Measurements from ENCODE around the gene KLHL2. TPM values are rescaled to one million over a fixed set of nuclear protein-coding genes. Genes with fewer than 3 reads are reported as not detected.
"Not testable (repeated sequence)": the region's sequence is repeated elsewhere in the genome, so short reads cannot be mapped to it uniquely, and the experiment has no call there.

Gene KLHL2
- polyA plus RNA-seq, 3 donors, result 6.9 to 22.6 (median 11.1) TPM

GRCh38 chr4:165164257-165164656 lies 43.1 kb upstream of the KLHL2 start:
- H3K27me3 Mint-ChIP-seq (ENCODE audit: low read depth in 3 of 3), result peaks cover 0 to 4% (median 3%) of the 10 kb centered on the region in 3 donors
- Histone ChIP-seq H3K9me3 (replicated peaks in 1 of 2; ENCODE audit: control insufficient read depth in 1 of 2, insufficient read depth in 1 of 2, low read length in 2 of 2) (no peaks in the 10 kb centered on the region), H4K20me1 (ENCODE audit: insufficient read depth, low read length) (no peaks in the 10 kb centered on the region), H3K4me1 (ENCODE audit: control insufficient read depth in 1 of 2, insufficient read depth in 2 of 2, low read length in 2 of 2) (no peaks in the 10 kb centered on the region), H3K27ac (ENCODE audit: low read depth in 1 of 2, low read length in 2 of 2) (no peak overlapping the region), H3K36me3 (replicated peaks in 1 of 2; ENCODE audit: control insufficient read depth in 1 of 2, insufficient read depth in 2 of 2, low read length in 2 of 2) (no peaks in the 10 kb centered on the region), H3K9ac (ENCODE audit: insufficient read depth, low read length, poor library complexity, severe bottlenecking) (no peak overlapping the region), H3K79me2 (ENCODE audit: insufficient read depth, low read length) (no peaks in the 10 kb centered on the region), H3K4me3 (replicated peaks in 1 of 3; ENCODE audit: low read depth in 2 of 3, low read length in 3 of 3) (no peak overlapping the region), H3K4me2 (replicated peaks; ENCODE audit: extremely low read depth, low read length, poor library complexity, severe bottlenecking) (no peak overlapping the region), H3K27me3 (ENCODE audit: control insufficient read depth in 2 of 2, insufficient read depth in 2 of 2, low read length in 2 of 2) (no peaks in the 10 kb centered on the region), H2AFZ (ENCODE audit: insufficient read depth, low read depth, low read length, poor library complexity, severe bottlenecking) (no peak overlapping the region)
- TF ChIP-seq, protein P1, sequence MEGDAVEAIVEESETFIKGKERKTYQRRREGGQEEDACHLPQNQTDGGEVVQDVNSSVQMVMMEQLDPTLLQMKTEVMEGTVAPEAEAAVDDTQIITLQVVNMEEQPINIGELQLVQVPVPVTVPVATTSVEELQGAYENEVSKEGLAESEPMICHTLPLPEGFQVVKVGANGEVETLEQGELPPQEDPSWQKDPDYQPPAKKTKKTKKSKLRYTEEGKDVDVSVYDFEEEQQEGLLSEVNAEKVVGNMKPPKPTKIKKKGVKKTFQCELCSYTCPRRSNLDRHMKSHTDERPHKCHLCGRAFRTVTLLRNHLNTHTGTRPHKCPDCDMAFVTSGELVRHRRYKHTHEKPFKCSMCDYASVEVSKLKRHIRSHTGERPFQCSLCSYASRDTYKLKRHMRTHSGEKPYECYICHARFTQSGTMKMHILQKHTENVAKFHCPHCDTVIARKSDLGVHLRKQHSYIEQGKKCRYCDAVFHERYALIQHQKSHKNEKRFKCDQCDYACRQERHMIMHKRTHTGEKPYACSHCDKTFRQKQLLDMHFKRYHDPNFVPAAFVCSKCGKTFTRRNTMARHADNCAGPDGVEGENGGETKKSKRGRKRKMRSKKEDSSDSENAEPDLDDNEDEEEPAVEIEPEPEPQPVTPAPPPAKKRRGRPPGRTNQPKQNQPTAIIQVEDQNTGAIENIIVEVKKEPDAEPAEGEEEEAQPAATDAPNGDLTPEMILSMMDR (IDR thresholded peaks at IDR 0.05), result no peak
- H3K4me3 Mint-ChIP-seq, result no peak overlapping the region
- H3K27ac Mint-ChIP-seq, result no peak overlapping the region
- H3K9me3 Mint-ChIP-seq, result peaks cover 0 to 11% (median 6%) of the 10 kb centered on the region in 7 donors
- H3K4me1 Mint-ChIP-seq, result no peaks in the 10 kb centered on the region
- intact Hi-C loops (cut with micrococcal nuclease), result no loop called here
- H3K36me3 Mint-ChIP-seq, result no peaks in the 10 kb centered on the region
- no peak for DNase-seq
- WGBS (ENCODE audit: insufficient coverage), result 92% methylated on average over 2 of the region's 2 CpGs

GRCh38 chr4:165166872-165167271 lies 40.5 kb upstream of the KLHL2 start:
- H3K79me2 ChIP-seq (ENCODE audit: insufficient read depth, low read length); intact Hi-C loops (cut with micrococcal nuclease); H3K9me3 ChIP-seq (replicated peaks in 1 of 2; ENCODE audit: control insufficient read depth in 1 of 2, insufficient read depth in 1 of 2, low read length in 2 of 2); H3K27me3 ChIP-seq (ENCODE audit: control insufficient read depth in 2 of 2, insufficient read depth in 2 of 2, low read length in 2 of 2); H3K27me3 Mint-ChIP-seq (ENCODE audit: low read depth in 3 of 3); H4K20me1 ChIP-seq (ENCODE audit: insufficient read depth, low read length); H2AFZ ChIP-seq (ENCODE audit: insufficient read depth, low read depth, low read length, poor library complexity, severe bottlenecking); H3K4me1 Mint-ChIP-seq; DNase-seq; H3K36me3 ChIP-seq (replicated peaks in 1 of 2; ENCODE audit: control insufficient read depth in 1 of 2, insufficient read depth in 2 of 2, low read length in 2 of 2); H3K36me3 Mint-ChIP-seq; H3K4me1 ChIP-seq (ENCODE audit: control insufficient read depth in 1 of 2, insufficient read depth in 2 of 2, low read length in 2 of 2); H3K27ac ChIP-seq (ENCODE audit: low read depth in 1 of 2, low read length in 2 of 2); H3K27ac Mint-ChIP-seq; H3K9ac ChIP-seq (ENCODE audit: insufficient read depth, low read length, poor library complexity, severe bottlenecking); H3K4me2 ChIP-seq (replicated peaks; ENCODE audit: extremely low read depth, low read length, poor library complexity, severe bottlenecking); H3K4me3 Mint-ChIP-seq; H3K4me3 ChIP-seq (replicated peaks in 1 of 3; ENCODE audit: low read depth in 2 of 3, low read length in 3 of 3): not testable (repeated sequence)
- no CpG with 5 or more reads among the region's 1 CpG for WGBS (ENCODE audit: insufficient coverage)
- peaks cover 0 to 11% (median 6%) of the 10 kb centered on the region in 7 donors for H3K9me3 Mint-ChIP-seq
